Tibial nerve (tissue), 4 donors: ENCODE results near the gene ASB12.
"Not testable (repeated sequence)": the region's sequence is repeated elsewhere in the genome, so short reads cannot be mapped to it uniquely, and the experiment has no call there.

Experiments used
- EP300 ChIP-seq, 2 donors: sonication (generic); formaldehyde crosslinking; IDR thresholded peaks; one replicate each; pipeline ENCODE4 v1.6.1; 2017; ENCODE audit warnings: antibody characterized with exemption in 2 of 2, mild to moderate bottlenecking in 1 of 2
- POLR2A ChIP-seq, 2 donors: fragments of 450-650 bp; IDR thresholded peaks; one replicate each; pipeline ENCODE4 v1.6.1; 2017; ENCODE audit warnings: antibody characterized with exemption in 2 of 2, mild to moderate bottlenecking in 2 of 2, moderate library complexity in 2 of 2
- TF ChIP-seq, protein P1 (sequence below), 5 experiments: fragments of 200-600 bp in 3 of 5; fragments of 450-650 bp in 2 of 5; sonication (generic) in 3 of 5; IDR thresholded peaks; one replicate each; pipeline ENCODE4 v1.5.1; 2016 to 2019; ENCODE audit warnings: antibody characterized with exemption in 5 of 5, mild to moderate bottlenecking in 3 of 5, moderate library complexity in 2 of 5

GRCh38 chrX:64213989-64214388 is 16.4 kb downstream of the ASB12 start:
- TF ChIP-seq POLR2A, EP300 (IDR thresholded peaks at IDR 0.05): not testable (repeated sequence)
- TF ChIP-seq, protein P1, sequence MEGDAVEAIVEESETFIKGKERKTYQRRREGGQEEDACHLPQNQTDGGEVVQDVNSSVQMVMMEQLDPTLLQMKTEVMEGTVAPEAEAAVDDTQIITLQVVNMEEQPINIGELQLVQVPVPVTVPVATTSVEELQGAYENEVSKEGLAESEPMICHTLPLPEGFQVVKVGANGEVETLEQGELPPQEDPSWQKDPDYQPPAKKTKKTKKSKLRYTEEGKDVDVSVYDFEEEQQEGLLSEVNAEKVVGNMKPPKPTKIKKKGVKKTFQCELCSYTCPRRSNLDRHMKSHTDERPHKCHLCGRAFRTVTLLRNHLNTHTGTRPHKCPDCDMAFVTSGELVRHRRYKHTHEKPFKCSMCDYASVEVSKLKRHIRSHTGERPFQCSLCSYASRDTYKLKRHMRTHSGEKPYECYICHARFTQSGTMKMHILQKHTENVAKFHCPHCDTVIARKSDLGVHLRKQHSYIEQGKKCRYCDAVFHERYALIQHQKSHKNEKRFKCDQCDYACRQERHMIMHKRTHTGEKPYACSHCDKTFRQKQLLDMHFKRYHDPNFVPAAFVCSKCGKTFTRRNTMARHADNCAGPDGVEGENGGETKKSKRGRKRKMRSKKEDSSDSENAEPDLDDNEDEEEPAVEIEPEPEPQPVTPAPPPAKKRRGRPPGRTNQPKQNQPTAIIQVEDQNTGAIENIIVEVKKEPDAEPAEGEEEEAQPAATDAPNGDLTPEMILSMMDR (IDR thresholded peaks at IDR 0.05): not testable (repeated sequence)
